GM21367 (cell line): ENCODE results near the gene ADORA1.

ENCODE experiments used
- ATAC-seq: cut with Tn5 transposase; IDR thresholded peaks from one replicate; pipeline ENCODE4 v1.9.1; 2021; ENCODE audit not compliant: unreplicated experiment

Gene ADORA1

GRCh38 chr1:203120325-203121153, 7.0 kb upstream of the ADORA1 start:
- ATAC-seq: no peak

- ATAC-seq: no peak
These were observed 6.1 kb upstream of the ADORA1 start for GRCh38 chr1:203121186-203122015.

GRCh38 chr1:203122159-203122558, 5.4 kb upstream of the ADORA1 start:
- ATAC-seq: no peak

- no peak for ATAC-seq
These were observed 3.5 kb upstream of the ADORA1 start for GRCh38 chr1:203124011-203124410.

DNA sequence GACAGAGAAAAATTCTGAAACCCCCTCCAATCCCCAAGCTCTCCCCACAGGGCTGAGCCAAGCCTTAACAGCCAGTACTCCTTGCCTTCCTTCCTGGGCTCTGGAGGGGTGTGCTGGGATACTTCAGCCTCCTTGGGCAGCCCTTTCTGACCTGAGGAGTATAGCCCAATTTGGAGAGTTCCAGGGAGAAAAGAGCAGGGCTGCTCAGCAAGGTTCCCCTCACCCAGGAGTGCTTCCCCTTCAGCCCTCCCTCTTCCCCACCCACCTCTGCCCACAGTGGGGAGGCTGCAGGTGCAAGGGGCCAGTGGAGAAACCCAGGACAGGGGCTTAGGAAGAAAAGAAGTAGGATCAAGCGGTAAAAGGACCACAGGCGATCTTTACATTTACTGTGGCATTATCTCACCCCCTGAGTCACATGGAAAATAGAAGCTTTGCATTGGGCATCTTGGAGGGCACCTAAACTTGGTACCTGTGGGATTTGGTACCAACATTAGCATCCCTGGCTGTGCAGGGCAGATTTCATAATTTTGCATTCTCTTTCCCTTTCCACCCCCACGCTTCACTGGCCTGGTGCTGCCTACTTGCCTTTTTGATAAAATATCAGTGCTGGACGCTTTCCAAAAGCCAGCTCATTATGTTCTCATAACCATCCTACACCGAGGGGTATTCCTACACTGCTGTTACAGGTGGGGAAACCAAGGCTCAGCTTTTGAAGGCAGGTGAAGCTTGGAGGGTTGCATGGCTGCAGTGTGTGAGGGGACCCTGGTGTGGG, 2.8 kb upstream of the ADORA1 start:
- ATAC-seq: no peak

DNA sequence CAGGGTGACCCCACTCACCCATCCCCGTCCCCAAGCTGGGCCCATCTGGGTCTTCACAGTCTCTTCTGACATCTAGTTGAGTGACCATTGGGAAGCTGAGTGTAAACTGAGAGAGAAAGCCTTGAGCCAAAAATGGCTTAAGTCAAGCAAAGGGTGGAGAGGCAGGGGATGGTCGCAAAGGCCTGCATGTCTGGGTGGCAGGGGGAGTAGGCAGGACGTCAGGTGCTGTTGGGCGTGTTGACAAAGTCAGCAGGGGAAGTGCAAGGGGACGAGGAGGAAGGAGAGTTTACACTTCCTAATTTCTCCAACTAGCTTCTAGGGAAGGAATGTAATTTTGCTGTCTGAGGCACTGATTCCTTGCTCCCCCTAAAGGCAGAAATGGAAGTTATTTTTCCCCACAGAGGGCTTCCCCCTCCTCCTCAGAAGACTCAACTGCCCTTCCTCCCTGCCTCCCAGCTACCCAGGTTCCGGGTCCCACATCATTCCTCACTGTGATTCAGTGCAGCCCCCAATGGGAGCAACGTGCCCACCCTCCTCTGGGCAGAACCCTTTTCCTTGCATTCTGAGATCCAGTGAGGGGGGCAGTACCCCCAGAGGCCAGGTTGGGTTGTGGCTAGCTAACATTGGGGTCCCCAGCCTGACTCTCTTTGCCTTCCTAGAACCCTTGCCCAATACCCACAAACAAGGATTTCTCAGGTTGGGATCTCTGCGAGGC, 1.2 kb upstream of the ADORA1 start:
- ATAC-seq: no peak

DNA sequence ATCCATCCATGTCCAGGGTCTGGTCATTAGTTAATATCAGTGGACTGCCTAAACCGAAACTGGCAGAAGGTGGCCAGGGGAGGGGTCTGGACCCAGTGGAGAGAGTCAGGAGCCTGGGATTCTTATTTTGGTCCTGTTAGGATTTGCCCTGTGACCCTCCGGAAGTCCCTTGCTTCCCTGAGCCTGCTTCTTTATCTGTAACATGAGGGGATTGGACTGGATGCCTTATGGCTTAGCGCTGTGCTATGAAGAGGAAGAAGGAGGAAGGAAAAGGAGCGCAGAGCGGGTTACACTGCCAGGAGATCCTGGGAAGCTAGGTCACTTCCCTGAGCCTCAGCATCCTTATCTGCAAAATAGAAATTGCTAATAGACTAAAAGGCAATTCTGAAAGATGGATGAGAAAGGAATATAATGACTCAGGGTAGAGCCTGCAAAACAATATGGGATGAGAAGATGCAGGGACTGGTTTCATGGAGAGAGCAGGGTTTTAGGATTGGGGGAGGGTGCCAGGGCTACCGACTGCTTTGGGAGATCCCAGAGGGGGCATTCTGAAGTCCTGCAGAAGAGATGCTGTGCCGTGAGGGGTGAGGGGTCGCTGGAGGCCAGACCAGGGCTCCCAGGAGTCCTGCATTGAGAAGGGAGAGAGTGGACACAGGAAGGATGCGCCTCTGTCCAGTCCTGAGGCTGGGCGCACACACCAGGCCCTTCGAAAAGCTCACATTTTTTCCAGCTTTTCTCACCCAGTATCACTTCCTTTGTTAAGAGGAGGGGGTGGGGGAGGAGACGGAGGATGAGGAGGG, 460 bp upstream of the ADORA1 start:
- no peak for ATAC-seq

DNA sequence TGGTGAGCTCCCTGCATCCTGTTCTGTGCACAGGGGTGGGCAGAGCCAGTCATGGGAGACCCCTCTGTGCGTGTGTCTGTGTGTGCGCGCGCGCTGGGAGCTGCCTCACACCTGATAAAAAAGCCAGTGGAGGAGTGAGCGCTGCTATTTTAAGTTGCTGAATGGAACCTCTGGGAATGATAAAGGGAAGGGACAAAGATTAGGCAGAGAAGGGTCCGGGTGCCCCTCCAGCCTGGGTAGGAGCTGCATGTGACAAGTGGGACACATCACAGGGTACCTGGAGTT, 847 bp downstream of the ADORA1 start:
- no peak for ATAC-seq

- ATAC-seq: no peak
These were observed 1.4 kb downstream of the ADORA1 start for GRCh38 chr1:203128716-203129500.

GRCh38 chr1:203129501-203130231, 2.1 kb downstream of the ADORA1 start:
- ATAC-seq: no peak

DNA sequence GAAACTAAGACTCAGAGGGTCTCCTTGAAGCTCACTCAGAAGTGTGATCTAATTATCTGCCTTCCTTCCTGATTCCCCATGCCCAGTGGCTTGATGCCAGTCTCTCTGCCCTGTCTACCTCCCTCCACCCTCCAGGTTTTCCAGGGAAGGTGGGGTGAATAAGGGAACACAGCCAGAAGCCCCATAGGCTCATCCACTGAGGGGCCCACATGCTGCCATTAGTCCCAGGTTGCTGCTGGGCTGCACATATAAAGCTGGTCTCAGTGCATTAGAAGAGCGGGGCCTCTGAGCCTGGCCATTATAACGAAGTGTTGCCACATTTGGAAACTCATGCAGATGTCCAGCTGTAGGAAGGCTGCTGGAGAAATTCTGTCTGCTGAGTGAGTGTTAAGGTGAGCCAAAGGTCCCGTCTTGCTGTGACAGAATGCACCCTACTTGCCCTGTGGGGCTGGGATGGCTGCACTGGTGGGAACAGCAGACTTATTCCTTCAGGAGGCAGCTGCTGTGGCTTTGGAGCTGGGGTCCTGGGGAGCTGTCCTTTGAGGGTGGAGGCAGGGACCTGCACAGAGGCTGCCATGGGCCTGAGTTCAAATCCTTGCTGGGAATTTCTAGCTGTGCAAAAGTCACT, 2.9 kb downstream of the ADORA1 start:
- no peak for ATAC-seq

GRCh38 chr1:203131548-203132200, 4.1 kb downstream of the ADORA1 start:
- ATAC-seq: no peak

GRCh38 chr1:203133970-203134725, 6.6 kb downstream of the ADORA1 start:
- no peak for ATAC-seq

DNA sequence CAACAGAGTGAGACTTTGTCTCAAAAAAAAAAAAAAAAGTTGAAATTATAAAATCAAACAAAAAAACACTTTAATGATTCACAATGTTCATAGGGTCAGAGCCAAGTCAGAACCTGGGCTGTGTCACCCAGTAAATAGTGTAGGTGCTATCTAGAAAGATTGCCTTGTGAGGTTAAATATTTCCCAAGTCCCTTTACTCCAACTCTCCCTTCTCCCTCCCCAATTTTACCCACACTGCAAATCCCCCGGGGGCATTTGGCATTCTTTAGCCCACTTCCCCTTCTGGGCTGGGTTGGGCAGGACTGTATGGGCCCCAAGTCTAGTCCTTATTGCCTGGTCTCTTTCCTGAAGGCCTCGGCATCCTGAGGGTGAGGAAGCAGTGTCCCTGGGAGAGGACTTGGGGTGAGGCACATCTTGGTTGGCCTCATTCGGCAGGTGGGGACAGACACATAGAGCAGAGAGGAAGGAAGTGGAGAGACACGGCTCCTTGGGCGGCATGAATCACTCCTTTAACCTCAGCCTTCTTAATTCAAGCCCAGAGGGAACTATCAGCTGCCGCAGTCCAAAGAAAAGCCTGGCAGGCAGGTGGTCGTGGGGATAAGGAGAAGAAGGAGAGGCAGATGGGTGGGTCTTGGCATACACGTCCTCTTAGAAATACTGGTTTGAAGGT, 8.2 kb downstream of the ADORA1 start:
- no peak for ATAC-seq

- ATAC-seq: no peak
These were observed 9.0 kb downstream of the ADORA1 start for GRCh38 chr1:203136409-203137042.

DNA sequence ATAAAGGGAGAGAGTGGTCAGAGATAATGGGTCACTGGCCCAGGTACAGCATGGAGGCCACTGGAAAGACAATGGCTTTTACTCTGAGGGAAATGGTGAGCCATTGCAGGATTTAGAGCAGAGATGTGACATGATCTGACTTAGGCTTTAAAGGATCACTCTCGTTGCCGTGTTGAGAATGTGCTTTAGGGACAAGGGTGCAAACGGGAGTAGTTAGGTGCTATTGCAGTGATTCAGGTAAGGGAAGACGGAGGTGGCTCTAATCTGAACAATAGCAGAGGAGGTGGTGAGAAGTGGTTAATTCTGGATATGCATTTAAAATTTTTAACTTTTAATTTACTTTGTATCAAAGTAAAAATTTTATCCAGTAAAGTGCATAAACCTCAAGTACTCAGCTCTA, 9.8 kb downstream of the ADORA1 start:
- no peak for ATAC-seq
